ENCODE data around the gene DPEP1. TPM values are rescaled to one million over a fixed set of nuclear protein-coding genes. Genes with fewer than 3 reads are reported as not detected.

Gene DPEP1
- total RNA-seq, 1 experiment from 2014 or later, result 1.1 TPM

GRCh38 chr16:89583895-89584644 is 29.4 kb upstream of the DPEP1 start:
- Histone ChIP-seq H4K8ac (replicated peaks; ENCODE audit: insufficient read length, low read depth, low read length) (no peak overlapping the region), H3K9me3 (ENCODE audit: control insufficient read depth, low read depth, low read length) (no peaks in the 10 kb centered on the region), H3K79me2 (ENCODE audit: insufficient read depth, low read length) (no peaks in the 10 kb centered on the region), H2BK120ac (ENCODE audit: low read depth, low read length, poor library complexity, severe bottlenecking) (no peak overlapping the region), H3K27ac (ENCODE audit: insufficient read length, low read depth, low read length) (no peak overlapping the region), H4K91ac (ENCODE audit: insufficient read length, low read depth, low read length) (no peak overlapping the region), H4K20me1 (ENCODE audit: control insufficient read depth, insufficient read depth, insufficient read length) (no peaks in the 10 kb centered on the region), H3K27me3 (ENCODE audit: insufficient read depth, low read length) (no peaks in the 10 kb centered on the region), H3K9ac (ENCODE audit: extremely low read depth, insufficient read length, low read length) (no peak overlapping the region), H2AFZ (ENCODE audit: low read length) (no peak overlapping the region), H3K56ac (ENCODE audit: insufficient read length, low read depth, low read length) (no peak overlapping the region), H2BK12ac (ENCODE audit: insufficient read length, low read depth, low read length) (no peak overlapping the region), H4K5ac (ENCODE audit: insufficient read length, low read depth, low read length) (no peak overlapping the region), H2BK15ac (ENCODE audit: low read depth, low read length) (no peak overlapping the region), H3K4me2 (ENCODE audit: insufficient read depth, insufficient read length, low read length) (no peak overlapping the region), H3K4ac (ENCODE audit: low read depth, low read length) (no peak overlapping the region), H3K23ac (ENCODE audit: insufficient read length, low read depth, low read length) (no peak overlapping the region), H3K14ac (ENCODE audit: insufficient read depth, low read length) (no peak overlapping the region; the same call in 1 of the 2 replicates), H3K23me2 (ENCODE audit: insufficient read length, low read depth, low read length, poor library complexity, severe bottlenecking) (no peaks in the 10 kb centered on the region), H2BK20ac (ENCODE audit: low read depth, low read length, poor library complexity, severe bottlenecking) (no peak overlapping the region), H2BK5ac (ENCODE audit: insufficient read length, low read length) (no peak overlapping the region), H3K4me1 (ENCODE audit: insufficient read depth, low read length) (no peaks in the 10 kb centered on the region), H3K79me1 (ENCODE audit: insufficient read depth, low read depth, low read length, poor library complexity, severe bottlenecking) (no peaks in the 10 kb centered on the region), H2AK5ac (ENCODE audit: insufficient read length, low read length) (no peak overlapping the region), H3T11ph (ENCODE audit: low read length) (no peak overlapping the region), H3K18ac (ENCODE audit: insufficient read length, low read depth, low read length) (no peak overlapping the region)
- no peak overlapping the region for H3K27ac Mint-ChIP-seq
- TF ChIP-seq, protein P1, sequence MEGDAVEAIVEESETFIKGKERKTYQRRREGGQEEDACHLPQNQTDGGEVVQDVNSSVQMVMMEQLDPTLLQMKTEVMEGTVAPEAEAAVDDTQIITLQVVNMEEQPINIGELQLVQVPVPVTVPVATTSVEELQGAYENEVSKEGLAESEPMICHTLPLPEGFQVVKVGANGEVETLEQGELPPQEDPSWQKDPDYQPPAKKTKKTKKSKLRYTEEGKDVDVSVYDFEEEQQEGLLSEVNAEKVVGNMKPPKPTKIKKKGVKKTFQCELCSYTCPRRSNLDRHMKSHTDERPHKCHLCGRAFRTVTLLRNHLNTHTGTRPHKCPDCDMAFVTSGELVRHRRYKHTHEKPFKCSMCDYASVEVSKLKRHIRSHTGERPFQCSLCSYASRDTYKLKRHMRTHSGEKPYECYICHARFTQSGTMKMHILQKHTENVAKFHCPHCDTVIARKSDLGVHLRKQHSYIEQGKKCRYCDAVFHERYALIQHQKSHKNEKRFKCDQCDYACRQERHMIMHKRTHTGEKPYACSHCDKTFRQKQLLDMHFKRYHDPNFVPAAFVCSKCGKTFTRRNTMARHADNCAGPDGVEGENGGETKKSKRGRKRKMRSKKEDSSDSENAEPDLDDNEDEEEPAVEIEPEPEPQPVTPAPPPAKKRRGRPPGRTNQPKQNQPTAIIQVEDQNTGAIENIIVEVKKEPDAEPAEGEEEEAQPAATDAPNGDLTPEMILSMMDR (conservative IDR thresholded peaks at IDR 0.05), result no peak
- no peaks in the 10 kb centered on the region for H3K4me1 Mint-ChIP-seq
- no CpG with 5 or more reads among the region's 49 CpGs for WGBS (ENCODE audit: extremely low coverage, insufficient read length, low lambda C conversion rate)
- peaks cover 0 to 9% (median 6%) of the 10 kb centered on the region in 3 experiments; a peak in 5 of 7 replicates for H3K36me3 Mint-ChIP-seq (ENCODE audit: insufficient read depth in 1 of 3, low read depth in 3 of 3)
- no peak for DNase-seq
- peaks cover 2% of the 10 kb centered on the region for H3K27me3 Mint-ChIP-seq (ENCODE audit: low read depth)
- no peak overlapping the region for H3K4me3 Mint-ChIP-seq
- peaks cover 3 to 5% of the 10 kb centered on the region in 2 experiments; a peak in 4 of 5 replicates for H3K9me3 Mint-ChIP-seq

Measured in H9 (cell line).